OCI-LY3 (cell line): ENCODE results near the gene NID1.

Source experiments
- H2AFZ ChIP-seq: fragments of 200-600, 300-600 bp; shearing (Covaris generic); 2 replicates; pipeline ENCODE4 v1.6.0; 2014; ENCODE audit warnings: antibody characterized with exemption, low read depth, low read length
- H3K27ac ChIP-seq: fragments of 200-600, 300-600 bp; sonication (generic); 2 replicates; pipeline ENCODE4 v1.5.1; 2014; ENCODE audit warnings: mild to moderate bottlenecking, low read length, moderate library complexity, mixed read lengths
- H3K27me3 ChIP-seq: fragments of 200-600, 300-600 bp; sonication (generic); 2 replicates; pipeline ENCODE4 v1.6.1; 2014; ENCODE audit warnings: low read depth, low read length, mixed read lengths
- H3K36me3 ChIP-seq: fragments of 200-600, 300-600 bp; sonication (generic); replicated peaks from 2 replicates; pipeline ENCODE3; 2014; ENCODE audit warnings: low read depth, low read length, mixed read lengths
- H3K4me1 ChIP-seq: fragments of 300-600, 200-600 bp; sonication (generic); 2 replicates; pipeline ENCODE4 v1.6.1; 2014; ENCODE audit warnings: low read length, mixed read lengths
- H3K4me2 ChIP-seq: fragments of 200-600, 300-600 bp; sonication (generic); 2 replicates; pipeline ENCODE4 v1.6.1; 2014; ENCODE audit warnings: low read length, mixed read lengths
- H3K4me3 ChIP-seq: fragments of 300-600, 200-600 bp; sonication (generic); 2 replicates; pipeline ENCODE4 v1.5.1; 2014; ENCODE audit warnings: antibody characterized with exemption, mild to moderate bottlenecking, low read length, moderate library complexity
- H3K79me2 ChIP-seq: fragments of 300-600, 200-600 bp; shearing (Covaris generic); 2 replicates; pipeline ENCODE4 v1.6.1; 2014; ENCODE audit warnings: mild to moderate bottlenecking, low read length, mixed read lengths
- H3K9ac ChIP-seq: fragments of 300-600, 200-600 bp; shearing (Covaris generic); 2 replicates; pipeline ENCODE4 v1.6.0; 2014; ENCODE audit warnings: mild to moderate bottlenecking, low read length, moderate library complexity
- H3K9me3 ChIP-seq: fragments of 200-600, 300-600 bp; shearing (Covaris generic); 2 replicates; pipeline ENCODE4 v1.6.1; 2014; ENCODE audit warnings: low read length, mixed read lengths; ENCODE audit not compliant: insufficient read depth
- H4K20me1 ChIP-seq: fragments of 200-600, 300-600 bp; sonication (generic); 2 replicates; pipeline ENCODE4 v1.6.1; 2016; ENCODE audit warnings: low read length, mixed read lengths; ENCODE audit not compliant: insufficient read depth
- EZH2phosphoT487 ChIP-seq: fragments of 200-600 bp; shearing (Covaris generic); IDR thresholded peaks from 2 replicates; pipeline ENCODE4 v1.6.1; 2018; ENCODE audit warnings: antibody characterized with exemption, mixed run types, low read depth
- TF ChIP-seq, protein P1 (sequence below): fragments of 200-600, 300-600 bp; sonication (generic); IDR thresholded peaks from 2 replicates; pipeline ENCODE4 v1.5.1; 2014; ENCODE audit warnings: antibody characterized with exemption, low read length, low read depth

NID1 gene

DNA sequence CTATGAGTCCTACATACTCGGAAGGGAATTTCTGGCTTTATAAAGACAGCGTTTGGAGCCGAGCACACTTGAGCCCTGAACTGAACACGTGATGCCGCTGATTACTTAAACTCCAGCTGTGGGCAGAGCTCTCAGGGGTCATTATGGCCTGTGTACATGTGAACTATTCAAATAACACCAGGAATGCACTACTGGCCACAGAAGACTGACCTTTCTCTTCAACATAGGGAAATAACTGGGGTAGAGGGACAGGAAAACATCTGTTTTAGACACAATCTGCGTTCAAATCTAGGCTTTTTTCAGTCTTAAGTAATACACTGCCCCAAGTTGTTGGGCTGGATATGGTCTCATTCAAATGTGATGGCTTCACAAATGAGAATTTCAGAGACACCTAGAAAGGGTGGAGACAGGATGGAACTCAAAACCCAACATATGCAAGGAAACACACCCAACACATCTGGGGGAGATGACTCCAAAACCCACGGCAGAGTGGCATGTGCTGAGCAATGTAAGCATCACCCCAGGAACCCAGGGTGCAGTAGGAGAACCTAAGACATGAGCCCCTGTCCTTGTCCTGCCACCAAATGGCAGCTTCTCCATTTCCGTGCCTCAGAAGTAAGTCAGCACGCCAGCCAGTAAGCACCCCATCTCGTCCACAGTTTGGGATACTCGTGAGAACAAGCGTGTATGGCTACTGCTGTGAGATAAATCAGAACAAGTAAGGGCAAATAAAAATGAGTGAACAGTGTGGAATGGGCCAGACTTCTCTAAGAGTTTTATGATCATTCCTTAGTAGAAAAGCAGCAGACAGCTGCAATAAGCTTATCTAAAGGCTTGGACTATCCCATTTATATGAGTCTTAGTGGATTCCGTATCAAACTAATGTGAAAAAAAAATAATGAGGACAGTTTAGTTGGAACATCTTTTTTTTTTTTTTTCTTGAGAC, 24.9 kb downstream of the NID1 start:
- TF ChIP-seq EZH2phosphoT487: no peak
- TF ChIP-seq, protein P1, sequence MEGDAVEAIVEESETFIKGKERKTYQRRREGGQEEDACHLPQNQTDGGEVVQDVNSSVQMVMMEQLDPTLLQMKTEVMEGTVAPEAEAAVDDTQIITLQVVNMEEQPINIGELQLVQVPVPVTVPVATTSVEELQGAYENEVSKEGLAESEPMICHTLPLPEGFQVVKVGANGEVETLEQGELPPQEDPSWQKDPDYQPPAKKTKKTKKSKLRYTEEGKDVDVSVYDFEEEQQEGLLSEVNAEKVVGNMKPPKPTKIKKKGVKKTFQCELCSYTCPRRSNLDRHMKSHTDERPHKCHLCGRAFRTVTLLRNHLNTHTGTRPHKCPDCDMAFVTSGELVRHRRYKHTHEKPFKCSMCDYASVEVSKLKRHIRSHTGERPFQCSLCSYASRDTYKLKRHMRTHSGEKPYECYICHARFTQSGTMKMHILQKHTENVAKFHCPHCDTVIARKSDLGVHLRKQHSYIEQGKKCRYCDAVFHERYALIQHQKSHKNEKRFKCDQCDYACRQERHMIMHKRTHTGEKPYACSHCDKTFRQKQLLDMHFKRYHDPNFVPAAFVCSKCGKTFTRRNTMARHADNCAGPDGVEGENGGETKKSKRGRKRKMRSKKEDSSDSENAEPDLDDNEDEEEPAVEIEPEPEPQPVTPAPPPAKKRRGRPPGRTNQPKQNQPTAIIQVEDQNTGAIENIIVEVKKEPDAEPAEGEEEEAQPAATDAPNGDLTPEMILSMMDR: no peak
- Histone ChIP-seq H3K4me1 (no peaks in the 10 kb centered on the region), H2AFZ (no peak overlapping the region), H4K20me1 (no peaks in the 10 kb centered on the region), H3K79me2 (no peaks in the 10 kb centered on the region), H3K9ac (no peak overlapping the region), H3K36me3 (no peaks in the 10 kb centered on the region), H3K27ac (no peak overlapping the region), H3K9me3 (no peaks in the 10 kb centered on the region), H3K4me2 (no peak overlapping the region), H3K27me3 (peaks cover 37% of the 10 kb centered on the region), H3K4me3 (no peak overlapping the region)

DNA sequence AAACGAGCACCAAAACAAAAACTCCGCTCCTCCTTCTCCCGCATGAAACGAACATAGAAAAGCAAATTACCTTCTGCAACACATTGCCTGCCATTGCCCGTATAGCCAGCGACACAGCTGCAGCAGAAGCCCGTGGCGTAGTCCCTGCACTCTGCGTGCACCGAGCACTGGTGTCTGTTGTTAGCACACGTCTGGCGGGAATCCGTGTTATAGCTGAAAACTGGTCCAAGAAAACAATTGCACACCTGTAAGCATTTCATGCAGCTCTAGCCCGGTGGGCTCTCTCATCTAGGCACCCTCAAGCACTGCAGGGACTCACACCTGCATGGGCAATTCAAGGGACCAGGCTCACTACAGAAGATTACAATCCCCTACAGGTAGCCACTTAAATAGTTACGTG, 26.9 kb downstream of the NID1 start:
- H3K9me3 ChIP-seq: no peaks in the 10 kb centered on the region
- no peaks in the 10 kb centered on the region for H3K36me3 ChIP-seq
- no peak overlapping the region for H2AFZ ChIP-seq
- H4K20me1 ChIP-seq: no peaks in the 10 kb centered on the region
- no peak overlapping the region for H3K4me2 ChIP-seq
- no peaks in the 10 kb centered on the region for H3K79me2 ChIP-seq
- H3K4me1 ChIP-seq: no peaks in the 10 kb centered on the region
- H3K9ac ChIP-seq: no peak overlapping the region
- no peak overlapping the region for H3K4me3 ChIP-seq
- H3K27ac ChIP-seq: no peak overlapping the region
- peaks cover 37% of the 10 kb centered on the region for H3K27me3 ChIP-seq
- TF ChIP-seq, protein P1: no peak
- TF ChIP-seq EZH2phosphoT487: no peak

DNA sequence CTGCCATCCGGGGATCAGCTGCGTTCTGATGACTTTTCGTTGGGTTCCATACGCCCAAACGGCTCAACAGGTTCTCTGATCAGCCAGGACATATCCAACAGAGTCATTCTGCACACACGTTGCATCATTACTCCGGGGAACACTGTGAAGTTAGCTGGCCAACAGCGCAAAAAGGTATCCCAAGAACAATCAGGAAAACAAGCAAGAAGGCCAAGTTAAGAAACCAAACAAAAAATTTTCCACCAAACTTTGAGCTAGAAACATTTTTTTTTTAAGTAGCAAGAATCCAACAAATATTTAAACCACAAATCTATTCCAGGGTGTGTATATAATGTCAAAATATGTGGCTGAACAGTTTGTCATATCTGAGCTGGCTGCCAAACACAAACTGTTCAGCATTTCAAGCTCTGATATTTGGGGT, 29.2 kb downstream of the NID1 start:
- Histone ChIP-seq H3K9ac (no peak overlapping the region), H3K36me3 (no peaks in the 10 kb centered on the region), H3K4me2 (no peak overlapping the region), H3K27me3 (peaks cover 21% of the 10 kb centered on the region; the same call in 1 of the 2 replicates), H3K4me3 (no peak overlapping the region), H3K9me3 (no peaks in the 10 kb centered on the region), H3K4me1 (no peaks in the 10 kb centered on the region), H3K79me2 (no peaks in the 10 kb centered on the region), H4K20me1 (no peaks in the 10 kb centered on the region), H2AFZ (no peak overlapping the region), H3K27ac (no peak overlapping the region)
- TF ChIP-seq EZH2phosphoT487: no peak
- TF ChIP-seq, protein P1: no peak

DNA sequence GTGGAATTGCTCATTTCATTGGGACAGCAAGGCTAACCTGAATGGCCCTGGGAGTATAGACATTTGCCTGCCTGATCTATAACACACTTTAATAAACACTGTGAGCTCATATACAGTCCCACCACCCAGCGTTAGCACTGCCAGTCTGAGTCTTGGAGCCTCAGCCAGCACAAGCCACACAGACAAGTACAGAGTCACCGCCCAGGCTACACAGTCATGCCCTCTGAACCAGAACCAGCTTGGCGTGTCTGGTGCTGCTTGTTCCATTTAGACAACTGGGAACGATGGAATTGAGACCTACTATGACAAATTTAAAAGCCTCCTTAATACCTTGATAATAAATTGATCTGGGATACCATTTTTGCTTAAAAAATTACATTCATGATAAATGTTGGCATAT, 31.6 kb downstream of the NID1 start:
- H3K27me3 ChIP-seq: peaks cover 11% of the 10 kb centered on the region; the same call in 1 of the 2 replicates
- TF ChIP-seq, protein P1: no peak
- no peak for TF ChIP-seq EZH2phosphoT487
- H4K20me1 ChIP-seq: no peaks in the 10 kb centered on the region
- no peak overlapping the region for H2AFZ ChIP-seq
- H3K4me2 ChIP-seq: no peak overlapping the region
- H3K9ac ChIP-seq: no peak overlapping the region
- H3K4me3 ChIP-seq: no peak overlapping the region
- no peaks in the 10 kb centered on the region for H3K9me3 ChIP-seq
- H3K4me1 ChIP-seq: no peaks in the 10 kb centered on the region
- no peaks in the 10 kb centered on the region for H3K79me2 ChIP-seq
- no peak overlapping the region for H3K27ac ChIP-seq
- H3K36me3 ChIP-seq: no peaks in the 10 kb centered on the region
